ENCODE measurements around the gene KCNK15.

Gene KCNK15

GRCh38 chr20:44707018-44707579 lies 38.6 kb upstream of the KCNK15 start:
- in situ Hi-C loops (cut with MboI; ENCODE audit: low sequenced_read_pairs, unreplicated experiment) = no loop called here
- no peak for TF ChIP-seq CTCF (IDR thresholded peaks at IDR 0.05; ENCODE audit: borderline replicate concordance, control extremely low read depth, extremely low read depth, insufficient read depth, missing control alignments)
- no peak for DNase-seq (ENCODE audit: low spot score)

- in situ Hi-C loops (cut with MboI; ENCODE audit: low sequenced_read_pairs, unreplicated experiment) = no loop called here
- DNase-seq (ENCODE audit: low spot score) = no peak
- no peak for TF ChIP-seq CTCF (IDR thresholded peaks at IDR 0.05; ENCODE audit: borderline replicate concordance, control extremely low read depth, extremely low read depth, insufficient read depth, missing control alignments)
Measured at GRCh38 chr20:44709380-44709779, 36.3 kb upstream of the KCNK15 start.

GRCh38 chr20:44709797-44710196 lies 35.9 kb upstream of the KCNK15 start:
- TF ChIP-seq CTCF (IDR thresholded peaks at IDR 0.05; ENCODE audit: borderline replicate concordance, control extremely low read depth, extremely low read depth, insufficient read depth, missing control alignments) = no peak
- in situ Hi-C loops (cut with MboI; ENCODE audit: low sequenced_read_pairs, unreplicated experiment) = no loop called here
- DNase-seq (ENCODE audit: low spot score) = no peak

GRCh38 chr20:44711237-44711636 lies 34.4 kb upstream of the KCNK15 start:
- TF ChIP-seq CTCF (IDR thresholded peaks at IDR 0.05; ENCODE audit: borderline replicate concordance, control extremely low read depth, extremely low read depth, insufficient read depth, missing control alignments) = no peak

GRCh38 chr20:44714102-44714700 lies 31.5 kb upstream of the KCNK15 start:
- no peak for DNase-seq (ENCODE audit: low spot score)
- in situ Hi-C loops (cut with MboI; ENCODE audit: low sequenced_read_pairs, unreplicated experiment) = no loop called here
- TF ChIP-seq CTCF (IDR thresholded peaks at IDR 0.05; ENCODE audit: borderline replicate concordance, control extremely low read depth, extremely low read depth, insufficient read depth, missing control alignments) = no peak

More at GRCh38 chr20:44711237-44711636, 34.4 kb upstream of the KCNK15 start:
- in situ Hi-C loops (cut with MboI; ENCODE audit: low sequenced_read_pairs, unreplicated experiment) = no loop called here
- no peak for DNase-seq (ENCODE audit: low spot score)

GRCh38 chr20:44714701-44715498 lies 30.8 kb upstream of the KCNK15 start, which contains the start of gene CCN5:
Gene CCN5 (plus strand): TSS chr20:44715369. CDS start chr20:44715391, 22 bp downstream.
- no peak for TF ChIP-seq CTCF (IDR thresholded peaks at IDR 0.05; ENCODE audit: borderline replicate concordance, control extremely low read depth, extremely low read depth, insufficient read depth, missing control alignments)
- in situ Hi-C loops (cut with MboI; ENCODE audit: low sequenced_read_pairs, unreplicated experiment) = no loop called here
- DNase-seq (ENCODE audit: low spot score) = no peak

Data from GM13976 (cell line).